SK-N-SH treated with all-trans-retinoic acid at 6 μM for 48 hours (cell line): Measurements from ENCODE around the gene MOK.

Experiments used
- ATAC-seq: fragments of 200-7000 bp; cut with Tn5 transposase; 3 replicates; pipeline ENCODE4 v1.9.1; 2020; ENCODE audit warnings: mild to moderate bottlenecking, moderate library complexity
- BACH2 ChIP-seq: fragments of 250-450 bp; sonication (Bioruptor Pico); IDR thresholded peaks from 2 replicates; pipeline ENCODE4 v1.9.0; 2021; ENCODE audit warnings: mild to moderate bottlenecking, borderline replicate concordance
- CREB5 ChIP-seq: fragments of 250-450 bp; sonication (Bioruptor Pico); IDR thresholded peaks from 2 replicates; pipeline ENCODE4 v1.5.1; 2020; ENCODE audit warnings: low read depth, mild to moderate bottlenecking, moderate library complexity
- CSDC2 ChIP-seq: fragments of 250-450 bp; sonication (Bioruptor Pico); IDR thresholded peaks from 2 replicates; pipeline ENCODE4 v1.5.0; 2020; ENCODE audit warnings: mild to moderate bottlenecking, moderate library complexity
- ESRRG ChIP-seq: fragments of 250-450 bp; sonication (Bioruptor Pico); IDR thresholded peaks from 2 replicates; pipeline ENCODE4 v1.6.1; 2021; ENCODE audit warnings: mild to moderate bottlenecking
- GLIS3 ChIP-seq: fragments of 250-450 bp; sonication (Bioruptor Pico); IDR thresholded peaks from 2 replicates; pipeline ENCODE4 v1.5.0; 2020; ENCODE audit warnings: mild to moderate bottlenecking, moderate library complexity
- ISL1 ChIP-seq: fragments of 250-450 bp; sonication (Bioruptor Pico); IDR thresholded peaks from 2 replicates; pipeline ENCODE4 v2.1.2; 2022; ENCODE audit warnings: mild to moderate bottlenecking, moderate library complexity
- PATZ1 ChIP-seq: fragments of 250-450 bp; sonication (Bioruptor Pico); IDR thresholded peaks from 2 replicates; pipeline ENCODE4 v1.8.0; 2020; ENCODE audit warnings: mild to moderate bottlenecking, moderate library complexity, borderline replicate concordance
- POU6F1 ChIP-seq: fragments of 250-450 bp; sonication (Bioruptor Pico); IDR thresholded peaks from 2 replicates; pipeline ENCODE4 v1.8.0; 2021; ENCODE audit warnings: low read depth, mild to moderate bottlenecking, moderate library complexity, borderline replicate concordance
- PPARA ChIP-seq: fragments of 250-450 bp; sonication (Bioruptor Pico); IDR thresholded peaks from 2 replicates; pipeline ENCODE4 v1.5.0; 2020; ENCODE audit warnings: mild to moderate bottlenecking, borderline replicate concordance
- RARB ChIP-seq: fragments of 250-450 bp; sonication (Bioruptor Pico); IDR thresholded peaks from 2 replicates; pipeline ENCODE4 v1.8.0; 2021; ENCODE audit warnings: mild to moderate bottlenecking, moderate library complexity
- SNAI2 ChIP-seq: fragments of 250-450 bp; sonication (Bioruptor Pico); IDR thresholded peaks from 2 replicates; pipeline ENCODE4 v1.5.0; 2020; ENCODE audit warnings: mild to moderate bottlenecking, moderate library complexity
- TOX ChIP-seq: fragments of 250-450 bp; sonication (Bioruptor Pico); IDR thresholded peaks from 2 replicates; pipeline ENCODE4 v1.8.0; 2021; ENCODE audit warnings: mild to moderate bottlenecking, moderate library complexity, borderline replicate concordance
- TSHZ2 ChIP-seq: fragments of 250-450 bp; sonication (Bioruptor Pico); IDR thresholded peaks from 2 replicates; pipeline ENCODE4 v1.5.0; 2020; ENCODE audit warnings: mild to moderate bottlenecking, moderate library complexity
- ZFP3 ChIP-seq: fragments of 250-450 bp; sonication (Bioruptor Pico); IDR thresholded peaks from 2 replicates; pipeline ENCODE4 v1.5.0; 2020; ENCODE audit warnings: mild to moderate bottlenecking, moderate library complexity
- ZFP30 ChIP-seq: fragments of 450-650 bp; formaldehyde crosslinking; IDR thresholded peaks from 2 replicates; pipeline ENCODE4 v1.5.0; 2022; ENCODE audit warnings: mild to moderate bottlenecking, moderate library complexity
- ZNF70 ChIP-seq: fragments of 450-650 bp; formaldehyde crosslinking; IDR thresholded peaks from 2 replicates; pipeline ENCODE4 v1.5.0; 2020; ENCODE audit warnings: mild to moderate bottlenecking, moderate library complexity
- ZNF8 ChIP-seq: fragments of 450-650 bp; formaldehyde crosslinking; IDR thresholded peaks from 2 replicates; pipeline ENCODE4 v1.5.0; 2020; ENCODE audit warnings: mild to moderate bottlenecking, moderate library complexity

MOK gene

GRCh38 chr14:102272392-102272791 lies 32.6 kb downstream of the MOK start:
- no peak for ATAC-seq

GRCh38 chr14:102264775-102265174 lies 40.2 kb downstream of the MOK start:
- TF ChIP-seq CSDC2 (CRISPR knock-in tag) (no peak), PPARA (CRISPR knock-in tag) (no peak), ESRRG (CRISPR knock-in tag) (no peak), TSHZ2 (CRISPR knock-in tag) (no peak), POU6F1 (CRISPR knock-in tag) (no peak), RARB (CRISPR knock-in tag) (no peak), PATZ1 (no peak), GLIS3 (CRISPR knock-in tag) (no peak), CREB5 (CRISPR knock-in tag) (no peak), BACH2 (no peak), ZFP30 (no peak)
- ATAC-seq: no peak

More at GRCh38 chr14:102272392-102272791, 32.6 kb downstream of the MOK start:
- TF ChIP-seq ZFP3 (CRISPR knock-in tag) (no peak), ISL1 (CRISPR knock-in tag) (no peak), CSDC2 (CRISPR knock-in tag) (no peak), ZFP30 (no peak), SNAI2 (CRISPR knock-in tag) (no peak), ZNF70 (no peak), ZNF8 (CRISPR knock-in tag) (no peak), PPARA (CRISPR knock-in tag) (no peak), PATZ1 (no peak), TOX (CRISPR knock-in tag) (no peak), POU6F1 (CRISPR knock-in tag) (no peak), TSHZ2 (CRISPR knock-in tag) (no peak)
